Ishikawa (cell line): ENCODE measurements around the gene ACACA.

Experiments
- CEBPB ChIP-seq: IDR thresholded peaks from 2 replicates; pipeline ENCODE4 v1.6.1; 2012
- CREB1 ChIP-seq: IDR thresholded peaks from 2 replicates; pipeline ENCODE4 v1.6.1; 2012; ENCODE audit warnings: low read depth
- EGR1 ChIP-seq: IDR thresholded peaks from 2 replicates; pipeline ENCODE4 v1.6.1; 2012
- EP300 ChIP-seq: IDR thresholded peaks from 2 replicates; pipeline ENCODE4 v1.6.1; 2012; ENCODE audit warnings: borderline replicate concordance
- MAX ChIP-seq: IDR thresholded peaks from 2 replicates; pipeline ENCODE4 v1.6.1; 2012
- RAD21 ChIP-seq: IDR thresholded peaks from 2 replicates; pipeline ENCODE4 v1.6.1; 2012; ENCODE audit warnings: low read depth
- REST ChIP-seq: IDR thresholded peaks from 2 replicates; pipeline ENCODE4 v1.6.1; 2012; ENCODE audit warnings: low read depth, mild to moderate bottlenecking
- TAF1 ChIP-seq: IDR thresholded peaks from 2 replicates; pipeline ENCODE4 v1.6.1; 2012; ENCODE audit warnings: low read depth, mild to moderate bottlenecking
- TEAD4 ChIP-seq: IDR thresholded peaks from 2 replicates; pipeline ENCODE4 v1.6.1; 2012
- USF1 ChIP-seq: IDR thresholded peaks from 2 replicates; pipeline ENCODE4 v1.6.1; 2012
- YY1 ChIP-seq: IDR thresholded peaks from 2 replicates; pipeline ENCODE4 v1.6.1; 2012; ENCODE audit warnings: low read depth

- no peak for TF ChIP-seq EP300
- TF ChIP-seq REST: no peak
- TF ChIP-seq EGR1: no peak
- no peak for TF ChIP-seq TEAD4
- TF ChIP-seq CREB1: no peak
- TF ChIP-seq CEBPB: no peak
- TF ChIP-seq TAF1: no peak
- TF ChIP-seq YY1: no peak
- no peak for TF ChIP-seq MAX
- TF ChIP-seq RAD21: no peak
- no peak for TF ChIP-seq USF1
Measured at GRCh38 chr17:37041932-37042331, 364.7 kb downstream of the ACACA start.
